AG04450 (cell line): ENCODE measurements around the gene ERBB3. TPM values are rescaled to one million over a fixed set of nuclear protein-coding genes. Genes with fewer than 3 reads are reported as not detected.
"Not testable (repeated sequence)": the region's sequence is repeated elsewhere in the genome, so short reads cannot be mapped to it uniquely, and the experiment has no call there.

ENCODE experiments used
- CTCF ChIA-PET: fragments of 300-600, 350-600 bp; formaldehyde crosslinking; extraction: SDS; loops from one replicate; lab custom pipeline; 2022; ENCODE audit warnings: antibody characterized with exemption, inconsistent platforms; lab: Charles Lee
- POLR2A ChIA-PET: fragments of 350-600 bp; formaldehyde crosslinking; extraction: SDS; loops from one replicate; lab custom pipeline; 2021; ENCODE audit warnings: antibody characterized with exemption, inconsistent platforms; lab: Yijun Ruan, JAX
- DNase-seq: peaks from one replicate; pipeline ENCODE4 v3.0.0-alpha.2; 2011; ENCODE audit warnings: low read depth, low spot score
- H3K27ac ChIP-seq: one replicate; pipeline ENCODE4 v1.5.1; 2012; ENCODE audit warnings: low read depth, low read length, control low read depth
- H3K27me3 ChIP-seq: one replicate; pipeline ENCODE4 v1.6.0; 2012; ENCODE audit warnings: low read length; ENCODE audit not compliant: control insufficient read depth, insufficient read depth
- H3K4me3 ChIP-seq: 2 replicates; pipeline ENCODE4 v1.5.1; 2011; ENCODE audit warnings: mild to moderate bottlenecking, low read depth, low read length, control low read depth
- H3K9me3 ChIP-seq: 2 replicates; pipeline ENCODE4 v1.5.1; 2012; ENCODE audit warnings: low read length; ENCODE audit not compliant: control insufficient read depth, insufficient read depth
- polyA plus RNA-seq: library from polyadenylated mRNA; depleted of rRNA; stranded (reverse); fragments of >200 nt; gene quantifications from 2 replicates; pipeline ENCODE4 v1.2.3, GENCODE V29; 2011
- TF ChIP-seq, protein P1 (sequence below): IDR thresholded peaks from 2 replicates; pipeline ENCODE4 v1.5.1; 2011; ENCODE audit warnings: low read depth, low read length, control low read depth, inconsistent platforms

The ERBB3 gene
- polyA plus RNA-seq, 1 experiment = 1.7 TPM

DNA sequence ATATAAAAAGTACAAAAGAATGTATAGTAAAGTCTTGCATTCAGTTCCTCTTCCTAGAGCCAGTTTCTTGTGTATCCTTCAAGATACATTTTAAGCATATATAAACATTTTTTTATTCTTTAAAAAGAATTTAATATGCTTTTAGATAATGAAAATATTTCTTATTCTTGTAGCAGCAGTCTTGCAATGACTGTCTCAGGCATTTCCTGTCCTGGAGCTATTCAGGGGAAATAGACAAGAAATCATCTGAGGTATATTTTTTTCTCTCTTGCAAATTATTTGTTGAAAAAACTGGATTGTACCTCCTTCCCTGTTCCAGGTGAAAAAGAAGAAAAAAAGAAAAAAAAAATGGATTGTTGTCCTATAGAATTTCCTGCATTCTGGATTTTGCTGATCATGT lies 17.0 kb upstream of the ERBB3 start:
- no peak for DNase-seq
- no peak overlapping the region for H3K4me3 ChIP-seq
- no peaks in the 10 kb centered on the region for H3K9me3 ChIP-seq
- no peaks in the 10 kb centered on the region for H3K27me3 ChIP-seq
- CTCF ChIA-PET = no interaction called here
- TF ChIP-seq, protein P1, sequence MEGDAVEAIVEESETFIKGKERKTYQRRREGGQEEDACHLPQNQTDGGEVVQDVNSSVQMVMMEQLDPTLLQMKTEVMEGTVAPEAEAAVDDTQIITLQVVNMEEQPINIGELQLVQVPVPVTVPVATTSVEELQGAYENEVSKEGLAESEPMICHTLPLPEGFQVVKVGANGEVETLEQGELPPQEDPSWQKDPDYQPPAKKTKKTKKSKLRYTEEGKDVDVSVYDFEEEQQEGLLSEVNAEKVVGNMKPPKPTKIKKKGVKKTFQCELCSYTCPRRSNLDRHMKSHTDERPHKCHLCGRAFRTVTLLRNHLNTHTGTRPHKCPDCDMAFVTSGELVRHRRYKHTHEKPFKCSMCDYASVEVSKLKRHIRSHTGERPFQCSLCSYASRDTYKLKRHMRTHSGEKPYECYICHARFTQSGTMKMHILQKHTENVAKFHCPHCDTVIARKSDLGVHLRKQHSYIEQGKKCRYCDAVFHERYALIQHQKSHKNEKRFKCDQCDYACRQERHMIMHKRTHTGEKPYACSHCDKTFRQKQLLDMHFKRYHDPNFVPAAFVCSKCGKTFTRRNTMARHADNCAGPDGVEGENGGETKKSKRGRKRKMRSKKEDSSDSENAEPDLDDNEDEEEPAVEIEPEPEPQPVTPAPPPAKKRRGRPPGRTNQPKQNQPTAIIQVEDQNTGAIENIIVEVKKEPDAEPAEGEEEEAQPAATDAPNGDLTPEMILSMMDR = no peak
- no peak overlapping the region for H3K27ac ChIP-seq
- POLR2A ChIA-PET = interaction anchor here (0.9 kb wide), 1 partner anchor 17 kb away, joined by 5 read pairs; no protein-coding TSS in a partner anchor

DNA sequence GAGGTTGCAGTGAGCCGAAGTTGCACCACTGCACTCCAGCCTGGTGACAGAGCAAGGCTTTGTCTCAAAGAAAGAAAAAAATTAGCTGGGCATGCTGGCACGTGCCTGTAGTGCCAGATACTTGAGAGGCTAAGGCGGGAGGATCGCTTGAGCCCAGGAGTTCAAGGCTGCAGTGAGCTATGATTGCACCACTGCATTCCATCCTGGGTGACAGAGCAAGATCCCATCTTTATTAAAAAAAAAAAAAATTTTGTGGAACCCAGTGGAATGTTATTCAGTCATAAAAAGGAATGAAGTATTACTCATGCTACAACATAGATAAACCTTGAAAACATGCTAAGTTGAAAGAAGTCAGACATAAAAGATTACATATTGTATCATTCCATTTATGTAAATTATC lies 8.3 kb upstream of the ERBB3 start:
- Histone ChIP-seq H3K27ac (no peak overlapping the region), H3K4me3 (no peak overlapping the region), H3K9me3 (no peaks in the 10 kb centered on the region), H3K27me3 (no peaks in the 10 kb centered on the region)
- no peak for DNase-seq
- TF ChIP-seq, protein P1 = no peak
- ChIA-PET POLR2A (interaction anchor here (0.6 to 1.1 kb wide), 4 partner anchors 10 to 63 kb away, joined by 3 to 6 read pairs (median 4); partner anchors contain the start of gene PA2G4), CTCF (interaction anchor here (0.6 kb wide), 2 partner anchors 45 to 85 kb away, joined by 3 read pairs; no protein-coding TSS in a partner anchor)

DNA sequence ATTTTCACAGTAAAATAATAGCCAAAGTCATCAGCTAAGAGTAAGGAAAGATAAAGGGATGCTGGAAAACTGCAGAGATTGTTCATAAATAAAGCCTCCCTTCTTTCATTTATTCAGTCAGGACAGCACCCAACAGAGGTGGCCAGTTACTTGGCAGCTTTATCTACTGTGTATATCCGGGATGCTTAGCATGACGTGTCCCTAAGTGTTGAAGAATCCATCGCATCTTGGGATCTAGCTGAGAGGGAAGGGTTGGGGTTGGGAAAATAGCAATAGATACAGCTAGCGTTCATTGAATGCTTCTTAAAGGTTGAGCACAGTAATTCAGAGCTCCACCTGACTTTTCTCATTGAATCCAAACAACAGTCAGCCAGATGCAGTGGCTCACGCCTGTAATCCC lies 5.6 kb upstream of the ERBB3 start:
- ChIA-PET CTCF (interaction anchor here (0.6 to 1.1 kb wide), 2 partner anchors 27 to 140 kb away, joined by 5 read pairs; no protein-coding TSS in a partner anchor), POLR2A (interaction anchor here (0.6 to 1.0 kb wide), 2 partner anchors 30 to 44 kb away, joined by 3 read pairs; partner anchors contain the start of genes PA2G4 and ZC3H10)
- no peak for DNase-seq
- no peaks in the 10 kb centered on the region for H3K27me3 ChIP-seq
- H3K4me3 ChIP-seq = no peak overlapping the region
- TF ChIP-seq, protein P1 = no peak
- H3K27ac ChIP-seq = no peak overlapping the region
- no peaks in the 10 kb centered on the region for H3K9me3 ChIP-seq

DNA sequence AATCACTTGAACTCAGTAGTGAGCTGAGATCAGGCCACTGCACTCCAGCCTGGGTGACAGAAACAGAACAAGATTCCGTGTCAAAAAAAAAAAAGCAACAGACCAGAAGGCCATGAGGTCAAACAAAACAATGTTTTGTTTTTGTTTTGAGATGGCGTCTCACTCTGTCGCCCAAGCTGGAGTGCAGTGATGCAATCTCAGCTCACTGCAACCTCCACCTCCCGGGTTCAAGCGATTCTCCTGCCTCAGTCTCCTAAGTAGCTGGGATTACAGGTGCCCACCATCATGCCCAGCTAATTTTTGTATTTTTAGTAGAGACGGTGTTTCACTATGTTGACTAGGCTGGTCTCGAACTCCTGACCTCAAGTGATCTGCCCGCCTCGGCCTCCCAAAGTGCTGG lies 2.0 kb upstream of the ERBB3 start:
- H3K4me3 ChIP-seq, H3K9me3 ChIP-seq, H3K27ac ChIP-seq, DNase-seq, POLR2A ChIA-PET: not testable (repeated sequence)
- peaks cover 27% of the 10 kb centered on the region for H3K27me3 ChIP-seq
- CTCF ChIA-PET = interaction anchor here (0.6 to 1.5 kb wide), 3 partner anchors 8 to 81 kb away, joined by 3 read pairs; partner anchors contain the start of gene SUOX

DNA sequence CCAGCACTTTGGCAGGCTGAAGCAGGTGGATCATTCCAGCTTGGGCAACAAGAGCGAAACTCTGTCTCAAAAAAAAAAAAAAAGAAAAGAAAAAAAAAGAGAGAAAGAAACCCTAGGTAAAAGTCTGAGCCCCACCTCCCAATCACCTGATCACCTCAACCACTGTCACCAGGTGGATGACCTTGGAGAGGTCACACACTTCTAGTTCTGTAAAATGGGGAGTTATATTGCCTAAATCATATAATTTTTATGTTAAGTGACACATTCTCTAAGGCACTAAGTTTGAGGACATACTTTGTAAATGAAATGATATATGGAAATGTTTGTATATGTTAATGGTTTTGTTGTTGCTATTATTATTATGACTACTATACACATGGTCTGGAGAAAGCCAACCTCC lies 1.5 kb upstream of the ERBB3 start:
- TF ChIP-seq, protein P1 = no peak
- H3K9me3 ChIP-seq = no peaks in the 10 kb centered on the region; the same call in 1 of the 2 replicates
- H3K4me3 ChIP-seq = no peak overlapping the region
- CTCF ChIA-PET = interaction anchor here (0.6 to 1.5 kb wide), 3 partner anchors 80 to 340 kb away, joined by 3 read pairs; partner anchors contain the start of gene SUOX
- no peak overlapping the region for H3K27ac ChIP-seq
- DNase-seq = no peak
- POLR2A ChIA-PET = interaction anchor here (3.6 kb wide), 1 partner anchor 26 kb away, joined by 19 read pairs; the partner anchor contains the start of gene PA2G4
- H3K27me3 ChIP-seq = peaks cover 31% of the 10 kb centered on the region
